ENCODE results near the gene RNF13. TPM values are rescaled to one million over a fixed set of nuclear protein-coding genes. Genes with fewer than 3 reads are reported as not detected.

RNF13 gene
- total and polyA plus RNA-seq, 2 of the 4 experiments (the other 2 are of a cell fraction): 12.8 to 29.8 TPM

GRCh38 chr3:149790698-149791097 lies 22.3 kb upstream of the RNF13 start:
- Histone ChIP-seq H3K27me3 (ENCODE audit: control insufficient read depth, insufficient read depth, low read length) (no peaks in the 10 kb centered on the region), H3K9me1 (ENCODE audit: insufficient read depth, low read length) (no peaks in the 10 kb centered on the region), H3K23ac (ENCODE audit: low read depth, low read length) (no peak overlapping the region), H4K5ac (ENCODE audit: low read depth, low read length) (no peak overlapping the region; the same call in 1 of the 2 replicates), H3K27ac (ENCODE audit: insufficient read depth, low read length) (no peak overlapping the region), H3K9me3 (ENCODE audit: control insufficient read depth, insufficient read depth, low read length) (no peaks in the 10 kb centered on the region), H3K14ac (replicated peaks; ENCODE audit: low read depth, low read length) (no peak overlapping the region), H2BK15ac (ENCODE audit: low read depth, low read length) (no peak overlapping the region), H4K20me1 (ENCODE audit: insufficient read depth, low read length) (no peaks in the 10 kb centered on the region), H3K4me2 (ENCODE audit: low read depth, low read length) (no peak overlapping the region), H4K91ac (ENCODE audit: insufficient read depth, low read depth, low read length) (no peak overlapping the region), H3K79me1 (ENCODE audit: low read depth in 1 of 2, low read length in 2 of 2) (no peaks in the 10 kb centered on the region), H3K36me3 (ENCODE audit: control insufficient read depth, insufficient read depth, low read length) (no peaks in the 10 kb centered on the region), H2BK20ac (ENCODE audit: low read depth, low read length) (0 out of 2 replicates have a peak overlapping the region, but pooled peaks have one; percentile 67), H2BK120ac (ENCODE audit: low read depth, low read length) (peak overlapping the region; percentile 77; the same call in 1 of the 2 replicates), H2AFZ (replicated peaks; ENCODE audit: low read length, poor library complexity) (no peak overlapping the region), H3K4me1 (ENCODE audit: control insufficient read depth, insufficient read depth, low read length) (peaks cover 3% of the 10 kb centered on the region; the same call in 1 of the 2 replicates), H2AK5ac (ENCODE audit: low read depth, low read length) (peak overlapping the region; percentile 51; the same call in 1 of the 2 replicates), H3K9ac (ENCODE audit: low read depth, low read length) (no peak overlapping the region), H2BK5ac (ENCODE audit: low read depth, low read length, poor library complexity, severe bottlenecking) (no peak overlapping the region), H3K4ac (ENCODE audit: low read depth, low read length) (no peak overlapping the region), H3K56ac (ENCODE audit: extremely low read depth, insufficient read depth, low read length) (no peak overlapping the region), H2AK9ac (replicated peaks; ENCODE audit: low read depth, low read length, poor library complexity) (no peak overlapping the region), H4K8ac (ENCODE audit: low read depth in 2 of 2, low read length in 2 of 2) (peak overlapping the region in 1 of 2 experiments; percentile 67; a peak in 1 of 4 replicates), H3K18ac (ENCODE audit: low read depth, low read length) (peak overlapping the region; percentile 80; the same call in 1 of the 2 replicates), H3K4me3 (ENCODE audit: insufficient read depth, low read depth, low read length) (no peak overlapping the region)
- intact Hi-C loops (cut with micrococcal nuclease) (no loop called here), dilution Hi-C loops (cut with HindIII; ENCODE audit: low sequenced_read_pairs, unreplicated experiment) (no loop called here), in situ Hi-C loops (cut with MboI; ENCODE audit: low sequenced_read_pairs) (no loop called here)
- WGBS, 2 experiments (ENCODE audit: extremely low coverage in 2 of 2, insufficient read length in 1 of 2): no CpG with 5 or more reads among the region's 3 CpGs
- no peak for TF ChIP-seq MAFK (IDR thresholded peaks at IDR 0.05; ENCODE audit: low read depth, low read length)
- no peak for TF ChIP-seq USF2 (IDR thresholded peaks at IDR 0.05; ENCODE audit: low read depth, low read length)
- no peak for TF ChIP-seq SMC3 (IDR thresholded peaks at IDR 0.05; ENCODE audit: low read depth, low read length)
- TF ChIP-seq POLR2A (IDR thresholded peaks at IDR 0.05; ENCODE audit: low read depth, low read length): no peak
- TF ChIP-seq RFX5 (IDR thresholded peaks at IDR 0.05; ENCODE audit: low read depth, low read length): no peak
- no peak for TF ChIP-seq ELK1 (IDR thresholded peaks at IDR 0.05; ENCODE audit: borderline replicate concordance, low read depth, low read length)
- TF ChIP-seq CHD1 (IDR thresholded peaks at IDR 0.05; ENCODE audit: low read depth, low read length): no peak
- no peak for TF ChIP-seq FOS (IDR thresholded peaks at IDR 0.05; ENCODE audit: low read depth, low read length)
- no peak for TF ChIP-seq NFE2L2 (IDR thresholded peaks at IDR 0.05; ENCODE audit: low read depth, low read length)
- no peak for TF ChIP-seq MAZ (IDR thresholded peaks at IDR 0.05; ENCODE audit: borderline replicate concordance, low read depth, low read length)
- TF ChIP-seq BHLHE40 (IDR thresholded peaks at IDR 0.05; ENCODE audit: low read depth, low read length): no peak
- no peak for TF ChIP-seq MXI1 (IDR thresholded peaks at IDR 0.05; ENCODE audit: borderline replicate concordance, low read depth, low read length)
- TF ChIP-seq RCOR1 (IDR thresholded peaks at IDR 0.05; ENCODE audit: insufficient replicate concordance, low read length): no peak
- no peak for TF ChIP-seq CEBPB (IDR thresholded peaks at IDR 0.05; ENCODE audit: low read depth, low read length)
- ChIA-PET CTCF (no interaction called here), POLR2A (ENCODE audit: unreplicated experiment) (no interaction called here)
- no TSS peak for BruUV-seq (replicated peaks)
- ATAC-seq (ENCODE audit: low read depth) (no peak), DNase-seq (no peak)

All from IMR-90 (cell line).